Kidney (tissue), 14 donors: ENCODE data around the gene DLGAP1. TPM values are rescaled to one million over a fixed set of nuclear protein-coding genes. Genes with fewer than 3 reads are reported as not detected.

ENCODE experiments used
- DNase-seq, 5 donors: peaks; one replicate each; pipeline ENCODE4 v3.0.0-alpha.2; 2013 to 2020
- FAIRE-seq: peaks from 2 replicates; lab custom pipeline; 2012; peaks lifted over from hg19 to GRCh38; lab: Jason Lieb, UNC
- H3K27ac ChIP-seq, 2 donors: one replicate each; pipeline ENCODE4 v1.7.0; 2013; ENCODE audit warnings: low read depth in 2 of 2, low read length in 2 of 2, inconsistent platforms in 1 of 2
- H3K27me3 ChIP-seq: one replicate; pipeline ENCODE4 v1.7.1; 2013; ENCODE audit warnings: low read length, inconsistent platforms; ENCODE audit not compliant: control insufficient read depth, insufficient read depth
- H3K36me3 ChIP-seq, 3 donors: one replicate each; pipeline versions ENCODE4 v1.7.0 to v1.7.1; 2013; ENCODE audit warnings: low read length in 3 of 3, control low read depth in 1 of 3, inconsistent platforms in 1 of 3; ENCODE audit not compliant: insufficient read depth in 3 of 3, control insufficient read depth in 2 of 3
- H3K4me1 ChIP-seq, 3 donors: one replicate each; pipeline versions ENCODE4 v1.7.0 to v1.7.1; 2013; ENCODE audit warnings: low read length in 3 of 3, inconsistent platforms in 1 of 3, low read depth in 1 of 3; ENCODE audit not compliant: control insufficient read depth in 2 of 3, insufficient read depth in 2 of 3
- H3K4me3 ChIP-seq, 3 donors: one replicate each; pipeline versions ENCODE4 v1.7.0 to v1.8.1; 2013; ENCODE audit warnings: low read length in 3 of 3, control low read depth in 1 of 3, inconsistent platforms in 1 of 3
- H3K9ac ChIP-seq, 3 donors: one replicate each; pipeline versions ENCODE4 v1.7.0 to v1.7.1; 2013; ENCODE audit warnings: low read length in 3 of 3, control low read depth in 1 of 3, inconsistent platforms in 1 of 3
- H3K9me3 ChIP-seq, 3 donors: one replicate each; pipeline versions ENCODE4 v1.7.0 to v1.7.1; 2013; ENCODE audit warnings: low read length in 3 of 3, control low read depth in 1 of 3, inconsistent platforms in 1 of 3; ENCODE audit not compliant: control insufficient read depth in 2 of 3, insufficient read depth in 1 of 3
- CTCF ChIP-seq: IDR thresholded peaks from 3 replicates; pipeline ENCODE4 v1.5.1; 2012; ENCODE audit warnings: mild to moderate bottlenecking, moderate library complexity, borderline replicate concordance; ENCODE audit not compliant: insufficient read depth; ENCODE audit errors: extremely low read depth
- intact Hi-C: fragments of 100-400 bp; cut with DNase I; formaldehyde crosslinking; loops from one replicate; pipeline ENCODE4 v1.11.1; 2022
- polyA plus RNA-seq: library from polyadenylated mRNA; stranded (reverse); fragments of 350-450 nt; fragmentation: Illumina TruSeq; extraction: RNeasy Lipid Tissue Mini Kit (QIAGEN cat#74804); gene quantifications from one replicate; pipeline ENCODE4 v1.2.3, GENCODE V29; 2014; ENCODE audit warnings: low read depth, low replicate concordance; ENCODE audit not compliant: insufficient read depth
- total RNA-seq: library from RNA; stranded (reverse); fragmentation: NEBNext Ultra II Directional; extraction: Animal tissue kit (Norgen Biotek cat#: 25700); gene quantifications from one replicate; pipeline ENCODE4 v1.2.1, GENCODE V29; 2021
- donor health status: control.
- donor health status: control.
- donor health status: control.
- donor health status: control.
- donor health status: control.
- donor health status: DM: yes; HTN: yes; CAD: no.
- donor health status: Normal renal cell carcinoma (clear cell type).

The DLGAP1 gene
- total and polyA plus RNA-seq, 2 donors from 2014 or later, result 1.2 to 32.8 TPM

- no peaks in the 10 kb centered on the region for H3K36me3 ChIP-seq
- no peak overlapping the region for H3K4me3 ChIP-seq
- intact Hi-C loops, result no loop called here
- H3K9me3 ChIP-seq, result no peaks in the 10 kb centered on the region
- no peaks in the 10 kb centered on the region for H3K27me3 ChIP-seq
- H3K27ac ChIP-seq, result no peak overlapping the region
- no peaks in the 10 kb centered on the region for H3K4me1 ChIP-seq
- no peak for FAIRE-seq
- DNase-seq, result peak in 1 of 5 donors; percentile 3
- no peak for TF ChIP-seq CTCF
- no peak overlapping the region for H3K9ac ChIP-seq
Observed at GRCh38 chr18:4284528-4284927, 170.6 kb downstream of the DLGAP1 start.

DNA sequence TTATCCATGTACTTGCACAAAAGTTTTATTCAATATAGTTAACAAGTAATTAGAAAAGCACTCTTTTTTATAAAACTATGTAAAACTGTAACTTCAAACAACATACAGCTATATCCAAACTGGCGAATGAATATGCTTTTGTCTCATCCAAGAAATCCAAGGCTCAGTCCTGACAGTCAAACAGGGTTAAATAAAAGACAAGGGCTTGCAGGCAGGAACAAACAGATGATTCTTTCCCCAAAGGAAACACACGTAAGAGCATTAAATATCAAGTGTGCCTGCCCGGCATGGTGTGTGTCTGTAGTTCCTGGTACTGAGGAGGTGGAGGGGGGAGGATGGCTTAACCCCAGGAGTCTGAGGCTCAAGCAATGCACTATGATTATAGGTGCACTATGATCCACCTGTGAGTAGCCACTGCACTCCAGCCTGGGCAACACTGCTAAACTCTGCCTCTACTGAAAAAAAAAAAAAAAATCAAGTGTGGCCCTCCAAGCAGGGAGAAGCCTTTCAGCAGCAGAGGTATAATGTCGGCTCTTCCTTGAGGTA is 171.3 kb downstream of the DLGAP1 start:
- Histone ChIP-seq H3K4me1 (no peaks in the 10 kb centered on the region), H3K27ac (no peak overlapping the region), H3K36me3 (no peaks in the 10 kb centered on the region), H3K9ac (no peak overlapping the region), H3K9me3 (no peaks in the 10 kb centered on the region), H3K4me3 (no peak overlapping the region), H3K27me3 (no peaks in the 10 kb centered on the region)
- FAIRE-seq (no peak), DNase-seq (peak in 1 of 5 donors; percentile 6)
- TF ChIP-seq CTCF, result no peak
- intact Hi-C loops, result no loop called here

DNA sequence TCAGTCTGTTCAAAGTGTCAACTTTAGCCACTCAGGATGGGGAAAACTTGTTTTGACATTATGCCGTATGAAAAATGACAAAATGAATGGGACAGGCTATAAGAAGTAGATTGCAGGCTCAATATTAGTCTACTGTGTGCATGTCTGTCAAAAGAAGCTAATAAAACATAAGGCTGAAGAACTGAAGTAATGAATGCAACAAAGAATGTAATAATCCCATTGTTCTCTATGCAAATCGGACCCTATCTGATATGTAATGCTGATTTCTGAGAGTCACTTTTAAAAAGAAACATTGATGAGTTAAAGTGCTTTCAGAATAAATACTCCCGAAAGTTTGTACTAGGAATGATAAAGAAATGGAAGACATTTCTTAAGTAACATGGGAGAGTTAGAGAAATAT is 172.2 kb downstream of the DLGAP1 start:
- Histone ChIP-seq H3K4me3 (no peak overlapping the region), H3K27me3 (no peaks in the 10 kb centered on the region), H3K36me3 (no peaks in the 10 kb centered on the region), H3K9me3 (no peaks in the 10 kb centered on the region), H3K27ac (no peak overlapping the region), H3K4me1 (no peaks in the 10 kb centered on the region), H3K9ac (no peak overlapping the region)
- TF ChIP-seq CTCF, result no peak
- intact Hi-C loops, result no loop called here
- FAIRE-seq (no peak), DNase-seq (no peak)
